HG03097 (cell line): ENCODE results near the gene WDR37.
"Not testable (repeated sequence)": the region's sequence is repeated elsewhere in the genome, so short reads cannot be mapped to it uniquely, and the experiment has no call there.

Experiments used
- ATAC-seq: cut with Tn5 transposase; IDR thresholded peaks from one replicate; pipeline ENCODE4 v1.9.1; 2021; ENCODE audit not compliant: unreplicated experiment, low FRiP score

WDR37 gene

DNA sequence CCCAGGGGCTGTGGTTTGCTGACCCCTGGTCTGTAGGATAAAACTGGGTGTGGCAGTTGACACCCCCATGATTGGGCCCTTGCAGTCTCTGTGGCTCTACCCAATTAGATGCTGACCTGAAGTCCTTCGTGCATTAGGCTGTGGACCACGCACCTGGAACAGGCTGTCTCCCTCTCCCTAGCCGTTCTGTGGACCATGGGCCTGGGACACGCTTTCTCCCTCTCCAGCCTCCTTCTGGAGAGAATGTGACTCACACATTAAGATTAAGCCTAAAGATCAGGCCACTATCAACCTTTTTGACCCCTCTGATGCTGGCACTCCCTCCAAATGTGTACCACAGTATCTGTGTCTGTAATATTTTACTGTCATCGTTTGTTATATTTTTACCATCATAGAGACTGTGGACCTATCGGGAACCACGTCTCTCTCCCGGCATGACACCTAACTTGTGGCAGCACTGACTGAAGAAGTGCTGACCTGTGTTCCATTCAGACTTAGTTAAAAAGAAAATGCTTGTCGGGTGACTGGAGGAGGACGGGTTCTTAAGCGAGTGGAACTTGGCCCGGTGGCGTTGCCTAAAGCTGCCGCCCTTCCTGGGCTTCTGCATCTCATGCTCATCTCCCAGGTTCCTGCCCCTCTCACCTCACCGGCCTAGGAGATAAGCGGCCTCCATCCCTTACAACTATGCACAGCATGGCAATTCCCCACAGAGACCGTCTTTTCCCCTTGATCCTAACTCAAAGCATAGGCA, 92.8 kb downstream of the WDR37 start:
- no peak for ATAC-seq

DNA sequence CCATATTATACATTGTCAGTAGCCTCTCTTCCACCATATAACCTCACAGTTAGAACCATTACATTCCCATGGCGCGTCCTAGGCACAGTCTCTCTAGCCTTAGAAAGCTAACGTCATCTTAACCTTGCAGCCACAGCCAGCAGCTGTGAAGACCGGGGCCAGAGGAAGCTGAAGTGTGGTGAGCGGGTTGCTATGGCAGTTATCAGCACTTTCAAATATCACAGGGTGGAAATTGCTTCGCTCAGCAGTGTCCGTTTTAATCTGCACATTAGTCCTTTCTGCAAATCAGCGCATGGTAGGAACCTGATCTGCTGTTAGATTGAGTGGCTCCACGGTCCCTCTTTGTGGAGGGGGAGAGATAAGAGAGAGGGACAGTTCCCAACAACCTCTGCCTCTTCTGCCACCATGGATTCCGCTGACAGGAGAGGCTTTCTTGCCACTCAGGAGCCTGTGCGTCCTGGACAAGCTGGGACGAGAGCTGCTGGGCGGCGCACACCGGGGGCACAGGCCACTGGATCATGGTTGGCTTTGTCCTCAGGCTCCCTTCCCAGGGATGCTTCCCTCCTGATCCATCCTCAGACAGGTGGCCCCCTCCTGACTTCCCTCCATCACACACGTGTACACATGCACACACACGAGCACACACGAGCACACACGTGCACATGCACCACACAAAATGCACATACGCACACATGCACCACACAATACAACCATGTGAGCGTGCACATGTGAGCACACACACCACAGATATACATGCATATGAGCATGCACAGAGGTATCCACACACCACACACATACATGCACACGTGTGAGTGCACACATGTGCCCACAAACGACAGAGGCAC, 93.8 kb downstream of the WDR37 start:
- no peak for ATAC-seq

DNA sequence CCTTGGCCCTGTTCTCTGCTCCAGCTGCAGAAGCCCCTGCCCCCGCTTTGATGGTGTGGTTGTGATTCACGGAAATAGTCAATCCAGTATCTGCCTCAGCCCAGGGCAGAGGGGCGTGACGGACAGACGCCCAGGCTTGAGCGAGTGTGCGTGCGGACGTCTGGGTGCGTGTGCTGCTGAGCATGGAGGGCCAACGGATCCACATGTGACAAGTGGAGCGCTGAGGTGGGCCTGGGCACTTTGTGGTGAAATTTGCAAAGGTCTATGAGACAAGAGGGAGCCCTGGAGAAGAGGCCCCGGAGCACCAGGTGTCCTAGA, 94.4 kb downstream of the WDR37 start:
- no peak for ATAC-seq

DNA sequence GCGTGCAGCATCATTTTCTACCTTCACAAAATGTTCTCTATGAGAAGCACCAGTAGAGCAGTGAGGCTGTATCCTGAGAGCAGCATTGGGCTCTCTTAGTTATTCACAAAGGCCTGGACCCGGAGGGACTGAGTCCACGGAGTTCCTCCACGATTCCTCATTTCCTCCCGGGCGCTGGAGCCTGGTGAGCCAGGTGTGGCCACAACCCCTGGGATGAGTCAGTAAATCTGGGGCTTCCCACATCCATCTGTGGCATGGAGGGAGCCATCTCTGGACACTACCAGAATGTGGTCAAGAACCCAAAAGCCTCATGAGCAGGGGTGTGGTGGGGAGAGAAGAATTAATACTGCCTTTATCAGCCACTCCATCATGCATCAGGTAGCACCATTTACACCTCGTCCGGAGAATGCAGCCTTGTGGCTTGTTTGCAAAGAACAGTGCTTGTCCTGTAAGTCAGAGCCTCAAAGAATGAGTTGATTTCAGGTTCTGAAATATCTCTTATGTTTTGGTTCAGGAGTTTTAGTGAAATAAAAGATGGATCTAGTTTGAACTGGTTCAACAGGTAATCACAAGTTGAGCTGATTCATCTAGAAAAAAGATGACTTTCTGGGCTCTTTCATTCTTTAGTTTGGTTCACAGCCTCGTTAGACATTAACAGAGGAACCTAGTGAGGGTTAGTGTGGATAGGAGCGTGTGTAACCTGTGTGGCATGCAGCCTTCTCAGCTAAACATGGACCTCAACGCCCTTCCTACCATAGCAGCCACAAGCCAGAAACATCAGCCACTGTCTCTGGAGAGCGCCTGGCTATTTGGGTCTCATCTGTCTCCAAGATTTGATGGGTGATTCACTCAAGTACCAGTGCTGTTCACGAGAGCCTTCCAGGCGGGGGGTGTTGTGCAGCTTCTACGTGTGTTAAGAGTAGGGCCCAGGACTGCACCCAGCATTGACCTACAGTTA, 95.2 kb downstream of the WDR37 start:
- ATAC-seq, result no peak

DNA sequence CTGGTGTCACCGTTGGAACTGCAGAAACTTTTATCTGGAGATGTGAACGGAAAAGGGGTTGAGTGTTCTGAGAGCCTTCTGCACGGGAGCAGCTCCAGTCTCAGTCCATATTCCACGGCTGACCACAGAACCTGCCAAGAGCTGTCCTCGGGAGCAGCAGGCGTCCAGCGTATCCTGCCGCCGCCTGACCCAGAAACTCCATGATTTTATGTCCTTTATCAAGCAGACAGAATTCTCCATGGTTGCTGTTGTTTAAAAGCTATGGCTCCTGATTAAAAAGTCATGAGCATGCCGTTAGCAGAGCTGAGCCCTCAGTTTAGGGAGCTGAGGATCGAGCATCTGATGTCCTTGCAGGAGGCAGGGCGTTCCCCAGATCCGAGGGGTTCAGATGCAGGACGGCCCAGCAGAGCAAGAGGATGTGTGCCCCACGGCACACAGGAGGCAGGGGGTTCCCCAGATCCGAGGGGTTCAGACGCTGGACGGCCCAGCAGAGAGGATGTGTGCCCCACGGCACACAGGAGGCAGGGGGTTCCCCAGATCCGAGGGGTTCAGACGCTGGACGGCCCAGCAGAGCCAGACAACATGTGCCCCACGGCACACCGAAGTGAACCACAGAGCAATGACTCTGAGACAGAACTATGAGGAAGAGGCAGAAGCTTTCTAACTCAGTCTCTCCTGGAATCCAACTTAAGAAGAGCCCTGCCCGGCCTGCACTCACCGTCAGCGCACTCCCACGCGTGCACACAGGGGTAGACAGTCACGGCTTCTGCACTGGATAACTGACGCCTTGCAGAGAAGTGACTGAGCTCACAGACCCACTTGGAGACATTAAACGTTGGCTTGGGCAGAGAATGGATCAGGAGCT, 96.4 kb downstream of the WDR37 start:
- ATAC-seq, result no peak

DNA sequence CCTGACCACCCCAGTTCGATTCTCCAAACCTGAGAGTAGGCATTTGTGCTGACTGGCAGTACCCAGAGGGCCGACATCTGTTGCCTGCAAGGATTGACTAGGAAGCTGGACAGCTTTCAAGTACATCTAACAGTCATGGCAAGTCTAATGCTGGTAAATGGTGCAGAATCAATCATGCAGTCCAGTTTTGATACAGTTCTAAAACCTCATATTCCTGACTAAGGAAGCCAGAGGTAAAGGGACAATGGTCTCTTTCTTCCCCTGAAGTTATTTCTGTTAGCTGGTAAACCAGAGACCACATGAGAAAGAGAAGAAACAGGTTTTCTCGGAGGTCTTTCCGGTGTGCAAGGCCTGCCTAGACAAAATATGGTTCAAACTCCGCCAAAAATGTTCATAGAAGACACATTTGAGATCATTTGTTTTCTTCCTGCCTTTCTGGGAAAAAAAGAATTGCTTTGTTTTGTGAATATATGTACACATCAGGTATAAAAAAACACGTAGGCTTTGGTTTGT, 97.1 kb downstream of the WDR37 start:
- ATAC-seq, result no peak

DNA sequence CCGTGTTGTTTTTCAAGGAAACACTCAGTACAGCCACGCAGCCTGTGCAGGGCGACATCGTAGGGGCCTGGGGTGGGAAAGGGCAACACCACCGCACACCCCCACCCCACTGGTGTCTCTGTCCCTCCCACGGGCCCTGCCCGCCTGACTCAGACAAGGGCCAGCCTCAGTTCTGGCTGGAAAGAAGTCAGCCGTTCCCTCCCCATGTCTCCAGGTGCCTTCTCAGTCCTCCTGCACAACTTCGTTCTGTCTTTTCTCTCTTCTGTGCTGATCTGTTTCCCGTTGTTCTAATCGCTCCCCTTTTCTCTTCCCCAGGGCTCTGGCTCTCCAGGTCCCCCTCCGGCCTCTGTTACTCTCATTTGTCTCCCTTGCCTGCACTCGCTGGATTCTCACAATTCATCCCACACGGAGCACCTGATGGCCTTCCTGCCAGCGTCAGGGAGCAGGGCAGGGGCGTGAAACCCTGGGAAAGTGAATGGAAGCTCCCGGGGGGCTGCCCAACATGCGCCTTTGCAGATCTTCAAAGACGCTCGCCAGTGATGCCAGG, 97.7 kb downstream of the WDR37 start:
- ATAC-seq, result no peak

DNA sequence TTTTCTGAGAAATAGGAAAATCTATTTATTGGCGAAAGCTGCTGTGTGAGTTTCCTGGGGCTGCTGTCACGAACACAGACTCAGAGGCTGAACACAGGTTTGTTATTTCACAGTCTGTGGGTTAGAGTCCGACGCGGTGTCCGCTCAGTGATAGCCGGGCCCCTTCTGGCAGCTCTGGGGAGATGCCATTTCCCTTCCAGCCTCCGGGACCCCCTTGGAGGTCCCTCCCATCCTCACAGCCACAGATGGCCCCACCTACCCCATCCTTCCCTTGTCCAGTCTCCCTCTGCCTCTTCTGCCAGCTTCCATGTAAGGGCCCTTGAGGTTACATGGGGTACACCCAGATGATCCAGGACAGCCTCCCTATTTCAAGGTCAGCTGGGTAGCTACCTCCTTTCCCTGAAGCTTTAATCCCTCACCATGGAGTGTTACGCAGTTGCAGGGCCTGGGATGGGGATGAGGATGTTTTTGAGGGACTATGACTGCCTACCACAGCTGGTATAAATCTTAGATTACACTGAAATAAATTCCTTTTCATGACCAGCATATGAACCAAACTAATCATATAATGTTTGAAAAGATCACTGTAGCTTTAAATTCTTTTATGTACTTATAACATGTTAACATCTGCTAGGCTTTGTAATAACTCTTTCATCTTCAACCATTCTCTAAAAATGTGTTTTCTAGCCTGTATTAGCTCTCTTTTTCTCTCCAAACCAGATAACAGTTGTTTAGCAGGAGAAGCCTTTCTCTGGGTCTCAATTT, 98.5 kb downstream of the WDR37 start:
- ATAC-seq, result no peak

DNA sequence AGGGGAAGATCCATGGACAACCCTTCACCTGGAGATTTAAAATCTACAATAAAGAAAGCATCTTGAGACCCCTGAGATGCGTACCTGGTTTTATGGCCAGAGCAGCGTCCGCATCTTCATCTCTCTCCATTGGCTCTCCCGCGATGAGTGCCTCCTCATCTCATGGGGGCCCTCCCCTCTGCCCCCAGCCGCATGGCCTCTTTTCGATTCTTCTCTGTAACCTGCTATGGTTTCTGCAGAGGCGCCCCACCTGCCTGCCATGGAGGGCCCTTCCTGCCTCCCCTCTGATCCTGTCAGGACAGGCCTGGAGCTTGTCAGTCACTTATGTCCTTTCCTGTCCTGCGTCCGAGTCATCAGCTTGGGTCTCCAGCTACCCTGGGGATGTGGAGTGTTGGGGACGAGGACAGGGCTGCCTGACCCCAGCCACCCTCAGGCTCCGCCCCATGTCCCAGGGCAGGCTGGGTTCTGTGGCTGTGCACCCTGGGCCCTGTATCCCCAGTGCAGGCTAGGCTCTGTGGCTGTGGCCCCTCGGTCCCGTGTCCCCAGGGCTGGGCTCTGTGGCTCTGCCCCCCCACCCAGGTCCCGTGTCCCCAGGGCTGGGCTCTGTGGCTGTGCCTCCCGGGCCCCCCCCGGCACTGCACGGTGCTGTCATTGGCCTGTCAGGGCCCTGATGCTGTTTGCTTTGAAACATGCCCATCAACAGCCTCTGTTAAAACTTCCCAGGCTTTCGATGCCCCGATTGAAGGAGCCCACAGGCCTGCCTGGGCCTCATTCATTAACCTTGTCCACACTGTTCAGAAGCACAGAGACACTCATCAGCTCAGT, 99.8 kb downstream of the WDR37 start:
- ATAC-seq, result no peak

DNA sequence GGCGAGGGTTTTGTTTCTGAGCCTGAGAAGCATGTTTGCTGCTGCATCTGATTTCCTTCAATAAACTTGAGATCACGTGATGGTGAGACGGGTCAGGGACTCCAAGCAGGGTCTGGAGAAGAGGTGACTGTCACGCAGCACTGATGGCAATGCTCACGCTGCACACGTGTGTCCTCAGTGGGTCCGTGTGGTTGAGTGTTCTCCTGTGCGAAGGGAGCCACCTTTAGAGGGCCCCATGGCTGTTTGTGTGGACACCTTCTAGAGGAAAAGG, 100.4 kb downstream of the WDR37 start:
- ATAC-seq, result no peak

DNA sequence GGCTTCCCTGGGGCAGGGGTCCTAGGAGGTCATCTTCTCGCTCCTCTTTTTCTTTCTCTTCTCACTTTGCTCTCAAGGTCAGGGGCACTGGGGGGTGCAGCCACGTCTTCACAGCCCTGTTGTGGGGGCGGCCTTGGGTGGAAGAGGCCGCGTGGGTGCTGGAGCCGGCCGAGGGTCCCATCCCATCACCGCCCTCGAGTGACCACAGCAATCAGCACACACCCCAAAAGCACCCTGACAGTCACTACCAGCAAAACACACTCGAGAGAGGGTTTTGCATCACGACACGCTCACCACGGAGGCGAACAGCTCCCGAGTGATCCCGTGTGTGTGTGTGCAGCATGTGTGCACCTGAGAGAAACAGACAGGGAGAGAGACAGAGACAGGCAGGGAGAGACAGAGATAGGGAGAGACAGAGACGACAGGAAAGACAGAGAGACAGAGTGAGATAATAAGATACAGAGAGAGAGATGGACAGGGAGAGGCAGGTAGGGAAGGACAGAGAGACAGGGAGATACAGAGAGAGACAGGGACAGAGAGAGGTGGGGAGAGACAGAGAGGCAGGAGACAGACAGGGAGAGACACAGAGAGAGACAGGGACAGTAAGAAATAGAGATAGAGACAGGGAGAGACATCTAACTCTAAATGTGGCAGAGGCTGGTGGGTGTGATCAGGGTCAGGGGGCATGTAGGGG, 100.9 kb downstream of the WDR37 start:
- ATAC-seq, result no peak

DNA sequence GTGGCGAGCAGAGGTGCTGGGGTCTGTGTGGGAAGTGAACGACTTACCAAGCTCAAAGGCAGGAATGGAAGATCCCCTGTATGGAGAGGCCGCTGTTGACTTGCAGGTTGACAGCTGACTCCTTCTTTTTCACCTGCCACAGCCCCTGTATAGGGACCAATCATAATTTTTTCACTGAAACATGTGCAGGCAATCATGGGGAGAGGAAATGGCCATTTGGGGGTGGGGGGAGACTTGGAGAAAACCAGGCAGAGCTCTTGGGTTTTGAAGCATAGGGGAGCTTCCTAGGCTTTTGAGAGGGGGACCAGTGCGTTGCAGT, 101.4 kb downstream of the WDR37 start:
- ATAC-seq, result no peak

DNA sequence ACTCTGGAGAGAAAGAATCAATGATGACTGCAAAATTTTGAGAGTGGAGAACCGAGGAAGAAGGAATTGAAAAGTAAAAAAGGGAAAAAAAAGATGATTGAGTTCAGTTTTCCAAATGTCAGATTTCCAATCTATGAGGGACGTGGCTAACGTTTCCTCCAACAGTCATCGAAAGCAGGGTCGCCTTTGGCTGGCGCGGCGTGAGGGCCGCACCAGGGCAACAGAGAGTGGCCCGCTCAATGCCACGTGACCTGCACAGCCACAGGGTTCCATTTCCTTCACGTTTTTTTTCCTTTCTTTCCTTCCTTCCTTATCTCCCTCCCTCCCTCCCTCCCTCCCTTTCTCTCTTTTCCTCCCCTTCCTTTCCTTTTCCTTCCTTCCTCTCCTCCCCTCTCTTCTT, 101.9 kb downstream of the WDR37 start:
- no peak for ATAC-seq

DNA sequence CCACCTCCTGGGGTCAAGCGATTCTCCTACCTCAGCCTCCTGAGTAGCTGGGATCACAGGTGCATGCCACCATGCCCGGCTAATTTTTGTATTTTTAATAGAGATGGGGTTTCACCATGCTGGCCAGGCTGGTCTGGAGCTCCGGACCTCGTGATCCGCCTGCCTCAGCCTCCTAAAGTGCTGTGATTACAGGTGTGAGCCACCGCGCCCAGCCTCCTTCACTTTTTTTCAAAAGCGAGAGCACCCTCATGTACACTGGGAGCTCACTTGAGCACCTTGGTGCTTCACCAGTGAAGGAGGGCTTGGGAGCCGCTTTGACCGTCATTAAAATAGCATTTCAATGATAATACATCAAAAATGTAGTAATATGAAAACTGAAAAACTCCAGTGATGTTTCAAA, 102.4 kb downstream of the WDR37 start:
- not testable (repeated sequence) for ATAC-seq

DNA sequence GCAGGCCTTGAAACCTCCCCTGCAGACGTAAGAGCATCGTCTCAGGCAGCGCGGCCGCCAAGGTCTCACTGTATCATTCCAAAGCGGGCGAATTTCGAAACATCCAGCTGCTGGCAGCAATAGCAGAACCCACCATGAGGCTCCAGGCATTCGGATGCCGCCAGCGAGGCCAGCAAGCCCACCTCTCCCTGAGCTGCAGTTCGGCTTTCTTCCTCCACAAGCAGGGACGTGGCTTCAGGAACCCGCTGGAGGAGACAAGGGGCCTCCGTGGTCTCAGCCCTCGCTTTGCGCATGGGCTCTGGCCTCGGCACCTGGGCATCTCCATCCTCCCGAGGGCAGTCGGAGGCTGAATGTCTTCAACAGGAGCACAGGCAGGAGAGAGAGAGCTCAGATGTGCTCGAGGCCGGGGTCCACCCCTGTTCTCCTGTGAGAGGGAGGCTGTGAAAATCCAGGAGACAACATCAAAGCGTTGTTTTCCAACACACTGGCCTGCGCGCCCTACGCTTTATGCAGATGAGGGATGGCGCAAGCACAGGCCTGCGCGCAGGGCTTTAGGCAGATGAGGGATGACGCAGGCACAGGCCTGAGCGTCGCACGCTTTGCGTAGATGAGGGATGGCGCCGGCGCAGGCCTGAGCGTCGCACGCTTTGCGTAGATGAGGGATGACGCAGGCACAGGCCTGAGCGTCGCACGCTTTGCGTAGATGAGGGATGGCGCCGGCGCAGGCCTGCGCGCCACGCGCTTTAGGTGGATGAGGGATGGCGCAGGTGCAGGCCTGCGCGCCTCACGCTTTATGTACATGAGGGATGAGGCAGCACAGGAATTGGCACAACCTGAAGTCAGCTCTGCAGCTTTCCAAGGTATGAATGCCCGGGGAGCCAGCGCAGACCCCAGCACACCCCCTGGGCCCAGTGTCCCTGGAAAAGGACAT, 103.2 kb downstream of the WDR37 start:
- no peak for ATAC-seq

DNA sequence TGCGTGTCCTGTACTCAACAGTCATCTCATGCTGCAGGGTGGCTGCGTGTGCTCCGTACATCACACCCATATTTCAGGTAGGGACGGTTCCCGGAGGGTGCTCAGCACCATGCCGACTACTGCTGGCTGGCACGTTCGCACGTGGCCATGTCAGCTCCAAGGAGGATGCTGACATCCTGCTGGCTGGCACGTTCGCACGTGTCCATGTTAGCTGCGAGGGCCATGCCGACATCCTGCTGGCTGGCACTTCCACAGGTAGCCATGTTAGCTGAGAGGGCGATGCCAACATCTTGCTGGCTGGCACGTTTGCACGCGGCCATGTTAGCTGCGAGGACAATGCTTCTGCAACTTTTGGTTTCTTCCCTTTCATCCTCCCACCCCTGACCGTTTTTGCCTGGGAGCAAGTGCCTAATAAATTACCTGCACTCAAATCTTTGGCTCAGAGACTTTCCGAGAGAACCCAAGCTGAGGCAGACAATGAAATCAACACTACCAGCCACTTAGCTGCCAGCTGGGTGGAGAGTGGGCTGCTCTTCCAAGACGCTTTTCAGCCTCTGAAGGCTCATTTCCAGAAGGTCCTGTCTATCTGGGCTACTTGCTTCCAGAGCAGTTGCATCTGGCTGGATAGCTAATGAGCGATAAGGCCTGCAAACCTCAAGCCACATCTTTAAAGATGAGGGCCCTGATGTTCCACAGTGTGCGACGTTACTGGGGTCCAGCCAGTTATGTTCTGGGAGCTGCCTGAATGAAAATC, 104.6 kb downstream of the WDR37 start:
- ATAC-seq, result no peak
